CD4-positive, alpha-beta T cell treated with Interleukin-4 for 1 hour (primary cell): ENCODE data around the gene PPP1R1C.
"Not testable (repeated sequence)": the region's sequence is repeated elsewhere in the genome, so short reads cannot be mapped to it uniquely, and the experiment has no call there.

Experiments
- DNase-seq, 2 donors: peaks; one replicate each; pipeline ENCODE4 v3.0.0-alpha.2; 2020 to 2022

Gene PPP1R1C

DNA sequence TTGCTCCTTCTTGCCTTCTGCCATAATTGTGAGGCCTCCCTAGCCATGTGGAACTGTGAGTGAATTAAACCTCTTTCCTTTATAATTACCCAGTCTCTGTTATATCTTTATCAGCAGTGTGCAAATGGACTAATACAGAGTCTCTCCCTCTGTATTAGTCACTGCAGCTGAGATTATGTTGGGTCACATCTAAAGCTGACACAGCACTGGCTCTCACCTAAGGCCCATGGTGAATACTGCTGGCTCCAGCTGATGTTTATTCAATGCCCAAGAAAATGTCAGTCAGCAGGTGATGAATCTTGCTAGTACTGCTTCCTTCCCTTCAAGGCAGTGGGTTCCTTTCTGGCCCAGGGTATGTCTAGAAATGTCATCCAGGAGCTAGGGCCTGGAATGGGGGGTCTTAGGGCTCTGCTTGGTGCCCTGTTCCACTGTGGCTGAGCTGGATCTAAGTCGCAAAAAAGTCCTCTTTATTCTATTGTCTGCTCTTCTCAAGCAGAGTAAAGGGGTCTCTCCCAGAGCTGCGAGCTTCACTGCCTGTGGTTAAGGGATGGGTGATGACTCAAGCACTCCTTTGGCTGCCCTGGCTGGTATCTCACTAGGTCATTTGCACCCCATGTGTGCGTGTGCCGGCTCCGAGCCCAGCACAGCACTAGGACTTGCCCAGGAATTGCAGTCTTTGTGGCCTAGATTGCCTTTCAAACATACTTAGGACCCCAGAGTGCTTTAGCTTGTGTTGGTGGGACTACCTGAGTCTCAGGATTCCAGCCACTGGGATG lies 29.9 kb downstream of the PPP1R1C start:
- DNase-seq = no peak

DNA sequence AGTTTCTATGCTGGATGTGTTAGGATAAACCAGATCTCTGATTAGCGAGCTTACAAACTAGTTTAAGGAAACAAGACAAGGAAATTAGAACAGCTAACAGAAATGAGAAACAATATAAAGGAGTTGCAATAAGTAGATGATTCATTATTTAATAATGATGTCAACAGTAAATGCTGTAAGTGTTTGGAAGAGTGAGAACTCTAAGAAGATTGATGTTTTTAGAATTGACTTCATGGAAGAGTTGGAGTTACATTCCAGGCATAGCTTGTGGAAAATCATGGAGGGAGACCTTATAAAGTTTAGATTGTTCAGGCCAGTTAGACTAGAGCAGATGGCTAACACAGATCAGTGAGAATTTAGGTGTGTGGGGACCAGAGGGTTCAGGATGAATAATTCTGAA lies 32.6 kb downstream of the PPP1R1C start:
- DNase-seq = no peak

DNA sequence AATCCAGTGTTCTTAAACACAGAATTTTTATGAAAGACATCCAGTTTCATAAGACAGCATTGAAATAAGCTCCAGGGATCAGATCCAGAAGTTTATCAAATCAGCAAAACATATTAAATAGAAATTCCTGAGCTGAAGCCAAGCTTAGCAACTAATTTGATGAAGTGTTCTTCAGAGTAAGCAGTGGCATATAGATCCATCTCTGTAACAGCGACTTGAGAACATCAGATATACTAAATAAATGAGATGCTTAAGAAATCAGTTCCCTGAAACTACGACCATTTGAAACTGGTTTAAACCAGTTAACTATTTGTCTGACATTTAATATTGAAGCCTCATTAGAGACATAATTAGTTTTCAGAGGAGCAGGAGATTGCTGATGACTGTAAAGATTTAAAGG lies 34.1 kb downstream of the PPP1R1C start:
- no peak for DNase-seq

DNA sequence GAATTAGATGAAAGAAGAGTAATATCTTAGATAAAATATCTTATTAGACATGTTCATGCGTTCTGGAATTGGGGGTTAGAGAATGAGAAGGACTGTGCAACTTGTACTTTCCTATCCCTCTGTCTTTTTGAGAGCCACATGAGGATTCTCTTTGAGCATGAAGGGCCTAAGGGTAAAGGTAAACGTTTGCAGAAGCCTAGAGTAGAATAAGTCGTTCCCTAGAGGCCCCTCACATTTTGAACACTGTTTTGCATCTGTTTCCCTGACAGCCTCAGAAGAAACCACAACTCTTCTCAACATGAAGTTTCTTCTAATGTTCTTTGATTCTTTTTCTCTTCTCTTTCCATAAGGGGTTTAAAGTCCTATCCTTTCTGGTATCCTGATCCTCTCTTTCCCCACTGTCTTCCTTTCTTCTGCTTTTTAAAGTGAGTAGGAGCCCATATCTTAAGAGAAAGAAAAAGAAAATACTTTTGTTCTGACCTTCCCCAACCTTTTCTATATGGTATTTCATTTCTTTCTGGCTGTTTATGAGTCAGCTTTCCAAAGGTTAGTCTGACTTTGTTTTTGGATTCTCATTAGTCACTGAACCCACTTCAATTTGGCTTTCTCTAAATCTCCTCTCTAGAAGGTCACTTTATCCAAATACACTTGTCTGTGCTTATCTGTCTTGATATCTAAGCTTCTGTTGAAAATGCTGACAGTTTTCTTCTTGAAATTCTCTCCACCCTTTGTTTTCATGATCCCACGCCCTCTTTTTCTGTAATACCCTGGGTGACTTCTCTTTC lies 34.8 kb downstream of the PPP1R1C start:
- DNase-seq = no peak

DNA sequence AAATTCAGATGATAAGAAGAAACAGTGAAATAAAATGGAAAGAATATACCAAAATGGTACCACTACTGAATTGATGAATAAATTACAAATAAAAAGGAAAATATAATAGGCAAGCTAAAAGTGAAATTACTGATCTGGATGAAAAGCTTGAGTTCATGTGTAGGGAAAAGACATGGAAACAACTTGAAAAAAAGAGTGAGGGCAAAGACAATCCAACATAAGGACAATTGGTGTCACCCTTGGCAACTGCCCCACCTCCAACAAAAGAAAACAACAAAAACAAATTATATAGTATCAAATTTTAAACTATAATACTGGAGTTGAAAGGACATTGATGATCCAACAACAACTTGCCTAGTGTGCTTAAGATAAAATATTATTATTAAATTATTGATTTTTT lies 37.6 kb downstream of the PPP1R1C start:
- no peak for DNase-seq

DNA sequence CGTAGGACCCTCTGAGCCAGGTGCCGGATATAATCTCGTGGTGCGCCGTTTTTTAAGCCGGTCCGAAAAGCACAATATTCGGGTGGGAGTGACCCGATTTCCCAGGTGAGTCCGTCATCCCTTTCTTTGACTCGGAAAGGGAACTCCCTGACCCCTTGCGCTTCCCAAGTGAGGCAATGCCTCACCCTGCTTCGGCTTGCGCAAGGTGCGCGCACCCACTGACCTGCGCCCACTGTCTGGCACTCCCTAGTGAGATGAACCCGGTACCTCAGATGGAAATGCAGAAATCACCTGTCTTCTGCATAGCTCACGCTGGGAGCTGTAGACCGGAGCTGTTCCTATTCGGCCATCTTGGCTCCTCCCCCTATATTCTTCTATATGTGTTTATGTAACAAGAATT lies 45.2 kb downstream of the PPP1R1C start:
- not testable (repeated sequence) for DNase-seq

DNA sequence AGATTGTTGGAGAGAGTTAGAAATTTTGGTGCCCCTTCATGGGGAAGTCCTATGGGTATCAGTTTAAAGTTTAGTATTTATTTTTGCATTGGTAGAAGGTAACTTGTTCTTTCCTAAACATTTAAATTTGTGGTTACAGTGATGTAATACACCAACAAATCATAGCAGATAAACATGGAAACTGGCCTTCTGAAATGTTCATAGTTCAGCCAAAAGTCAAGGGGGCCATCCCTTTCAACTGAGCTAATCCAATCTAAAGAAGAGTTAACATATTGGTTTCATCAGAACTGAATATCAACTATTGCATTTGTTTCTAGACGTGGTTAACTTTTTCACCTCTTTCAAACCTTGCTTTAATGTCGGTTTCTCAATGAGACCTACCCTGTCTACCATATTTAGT lies 46.3 kb downstream of the PPP1R1C start:
- no peak for DNase-seq

DNA sequence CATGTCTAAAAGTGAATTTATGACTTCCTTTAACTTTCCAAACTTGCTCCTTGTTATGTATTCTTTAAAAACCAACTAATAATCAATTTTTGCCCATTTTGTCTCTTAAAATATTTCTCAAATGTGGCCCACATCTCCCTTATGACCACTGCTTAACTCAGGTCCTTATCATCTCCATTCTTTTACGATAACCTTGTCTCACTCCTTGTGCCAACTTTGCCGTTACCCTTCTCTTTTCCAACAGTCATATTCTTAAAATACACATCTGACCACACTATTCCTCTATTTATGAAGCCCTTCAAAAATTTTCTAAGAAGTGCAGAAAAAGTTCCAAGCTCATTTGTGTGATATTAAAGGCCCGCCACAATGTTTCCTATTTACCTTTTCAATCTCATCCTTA lies 47.8 kb downstream of the PPP1R1C start:
- DNase-seq = no peak

DNA sequence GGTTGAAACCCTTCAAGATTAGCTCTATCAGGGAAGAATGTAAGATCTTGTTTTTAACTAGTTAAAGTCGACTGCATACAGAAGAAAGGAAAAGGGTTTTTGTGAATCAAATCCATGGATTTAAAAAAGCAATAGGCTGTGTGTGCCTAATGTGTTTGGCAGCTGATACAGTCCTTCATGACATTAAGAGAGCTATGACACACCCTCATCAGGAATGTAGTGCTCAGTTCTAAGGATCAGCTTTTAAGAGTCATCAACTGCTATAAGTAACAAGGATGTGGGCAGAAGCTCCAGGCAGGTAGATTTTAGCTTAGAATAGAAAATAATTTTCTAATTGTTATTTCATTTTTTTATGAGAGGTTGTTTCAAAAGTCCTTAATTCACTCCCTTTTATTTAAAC lies 52.9 kb downstream of the PPP1R1C start:
- no peak for DNase-seq

DNA sequence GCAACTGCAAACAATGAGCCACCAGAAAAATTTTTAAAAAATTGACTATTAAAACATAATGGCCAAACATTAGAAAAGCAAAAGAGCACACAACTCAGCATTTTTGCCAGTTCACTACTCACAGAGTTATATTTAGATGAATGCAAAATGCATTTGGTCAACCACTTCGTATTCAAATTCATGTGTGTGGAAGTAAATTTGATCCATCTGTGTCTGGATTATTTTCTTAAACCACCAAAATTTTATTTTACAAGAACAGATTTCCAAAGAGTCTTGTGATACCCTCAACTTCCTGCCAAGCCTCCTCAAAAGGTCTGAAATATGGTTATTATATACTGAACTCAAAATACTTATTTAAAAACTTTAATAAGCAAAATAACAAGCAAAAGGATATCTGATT lies 57.4 kb downstream of the PPP1R1C start:
- no peak for DNase-seq

DNA sequence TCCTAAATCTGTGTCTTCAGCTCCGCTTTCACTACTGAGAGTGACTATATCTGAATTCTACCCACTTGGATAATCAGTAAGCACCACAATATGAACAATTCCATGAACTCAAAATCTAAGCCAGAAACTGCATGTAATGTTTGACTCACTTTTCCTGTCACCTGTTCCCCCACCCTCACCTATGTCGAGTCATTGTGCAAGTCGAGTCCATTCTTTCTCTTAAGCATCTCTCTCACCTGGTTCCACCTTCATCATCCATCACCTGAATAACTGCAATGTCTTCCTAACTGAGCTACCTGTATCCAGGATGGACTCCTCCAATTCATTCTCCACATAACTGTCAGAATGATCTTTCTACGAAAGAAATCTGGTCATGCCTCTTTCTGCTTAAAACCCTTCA lies 58.2 kb downstream of the PPP1R1C start:
- no peak for DNase-seq

DNA sequence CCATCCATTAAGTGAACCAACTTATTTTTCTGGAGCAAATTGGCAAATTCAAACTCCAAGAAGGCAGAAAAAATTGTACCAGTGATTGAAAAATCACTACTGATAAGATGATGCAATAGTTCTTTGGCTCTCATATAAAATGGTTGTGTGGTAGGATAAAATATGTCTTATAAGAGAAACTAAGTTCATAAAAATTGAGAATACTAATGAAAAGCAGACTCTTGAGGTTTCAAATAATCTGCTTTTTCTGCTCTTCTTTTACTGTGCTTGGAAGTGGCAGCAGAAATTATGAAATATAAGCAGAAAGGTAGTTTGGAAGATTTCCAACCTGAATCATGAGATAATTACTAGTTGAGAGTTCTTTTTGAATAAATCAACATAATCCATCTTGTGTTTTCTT lies 61.9 kb downstream of the PPP1R1C start:
- no peak for DNase-seq

DNA sequence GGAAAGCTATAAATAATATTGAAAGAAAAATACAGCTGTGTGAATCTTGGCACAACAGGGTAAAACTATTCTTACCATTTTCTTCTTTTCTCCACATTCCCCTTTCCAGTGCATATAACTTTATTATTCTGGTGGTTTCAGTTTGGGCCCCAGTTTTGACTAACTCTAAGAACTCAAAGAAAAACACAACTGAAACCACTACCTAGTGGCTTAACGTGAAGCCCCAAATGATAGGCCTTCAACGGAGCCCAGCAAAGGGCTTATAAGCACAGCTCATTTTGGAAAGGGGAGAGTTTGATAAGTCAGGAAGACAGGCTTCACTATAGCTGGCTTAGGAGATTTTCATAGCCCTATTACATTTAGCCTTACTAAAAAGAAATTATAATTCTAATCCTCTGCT lies 62.4 kb downstream of the PPP1R1C start:
- DNase-seq = no peak

DNA sequence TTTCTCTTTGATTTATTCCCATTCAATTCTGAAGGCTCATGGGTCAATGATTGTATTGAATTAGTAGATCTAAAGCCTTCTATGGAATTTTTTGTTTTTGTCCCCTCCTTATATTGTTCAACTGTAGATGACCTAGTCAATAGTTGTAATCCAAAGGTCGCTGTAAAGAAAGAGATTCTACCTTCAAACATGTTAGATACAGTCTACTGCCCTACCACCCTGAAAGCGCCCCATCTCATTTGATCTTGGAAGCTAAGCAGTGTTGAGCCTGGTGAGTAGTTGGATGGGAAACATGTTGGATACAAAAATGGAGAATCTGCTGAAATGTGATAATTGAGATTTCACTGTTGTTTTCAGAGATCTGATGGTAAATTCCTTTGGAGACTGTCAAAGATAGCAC lies 63.0 kb downstream of the PPP1R1C start:
- no peak for DNase-seq

DNA sequence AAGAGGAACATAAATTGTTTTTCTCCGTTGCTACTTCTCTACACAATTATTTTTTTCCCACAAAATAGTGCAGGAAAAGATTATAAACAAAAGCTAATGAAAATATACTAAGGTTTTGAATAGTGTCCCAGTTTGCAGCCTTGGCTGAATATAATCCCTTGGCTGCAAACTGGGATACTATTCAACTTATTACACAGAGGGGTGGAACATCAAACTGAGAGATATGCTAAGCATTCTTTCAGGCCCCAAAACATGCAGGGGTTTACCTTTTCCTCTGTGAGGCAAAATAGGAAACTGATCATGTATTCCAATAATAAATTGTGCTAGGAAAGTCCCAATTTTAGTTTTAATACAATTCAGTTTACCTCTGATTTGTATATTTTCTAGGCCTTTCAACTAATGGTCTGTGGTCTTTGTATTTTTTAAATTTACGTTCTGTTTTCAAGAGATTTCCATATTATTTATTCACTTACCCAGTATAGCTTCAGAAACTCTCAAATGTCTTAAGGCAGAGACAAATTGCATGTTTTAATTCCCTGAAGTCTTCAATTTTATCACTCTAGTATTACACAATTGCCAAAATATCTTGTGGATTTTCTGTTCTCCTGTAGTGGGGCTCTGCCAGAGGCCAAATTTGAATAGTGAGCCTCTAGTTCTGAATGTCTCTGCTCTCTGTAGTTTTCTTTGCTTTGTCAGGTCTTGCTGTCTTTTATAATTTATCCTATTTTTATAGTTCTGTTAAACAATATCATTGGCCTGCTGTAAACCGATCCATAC lies 63.9 kb downstream of the PPP1R1C start:
- DNase-seq = no peak

DNA sequence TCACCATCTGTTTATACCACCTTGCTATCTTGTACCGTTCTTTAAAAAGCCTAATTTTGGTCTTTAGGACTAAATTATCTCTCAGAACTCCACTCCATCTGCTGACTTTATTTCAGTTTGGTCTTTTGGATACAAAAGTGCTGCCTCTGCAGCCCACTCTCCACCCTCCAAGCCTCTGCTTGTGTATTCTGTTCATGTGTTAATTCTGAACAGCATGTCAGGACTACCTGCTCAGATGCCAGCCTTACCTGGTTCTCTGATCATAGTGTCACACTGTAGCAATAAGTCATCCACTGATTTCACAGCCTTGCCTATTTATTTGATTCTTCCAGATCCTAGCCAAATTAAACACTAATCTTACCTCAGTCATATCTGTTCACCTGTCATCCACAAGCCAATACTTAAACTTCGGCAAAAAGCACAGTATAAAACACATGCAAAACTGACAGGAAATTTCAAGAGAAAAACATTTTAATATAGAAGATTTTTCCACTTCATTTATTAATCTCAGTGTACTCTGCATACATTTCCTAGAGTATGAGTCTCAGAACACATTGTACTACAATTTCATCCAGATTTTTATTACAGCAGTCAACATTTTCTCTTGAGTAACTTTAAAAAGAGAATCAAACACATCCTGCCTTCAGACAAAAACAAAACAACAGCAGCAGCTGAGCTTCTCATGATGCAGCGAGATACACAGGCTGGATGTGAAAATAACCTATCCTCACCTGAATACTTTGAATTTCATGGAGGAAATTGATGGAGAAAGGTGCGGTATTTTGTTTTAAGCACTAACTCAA lies 64.9 kb downstream of the PPP1R1C start:
- no peak for DNase-seq

DNA sequence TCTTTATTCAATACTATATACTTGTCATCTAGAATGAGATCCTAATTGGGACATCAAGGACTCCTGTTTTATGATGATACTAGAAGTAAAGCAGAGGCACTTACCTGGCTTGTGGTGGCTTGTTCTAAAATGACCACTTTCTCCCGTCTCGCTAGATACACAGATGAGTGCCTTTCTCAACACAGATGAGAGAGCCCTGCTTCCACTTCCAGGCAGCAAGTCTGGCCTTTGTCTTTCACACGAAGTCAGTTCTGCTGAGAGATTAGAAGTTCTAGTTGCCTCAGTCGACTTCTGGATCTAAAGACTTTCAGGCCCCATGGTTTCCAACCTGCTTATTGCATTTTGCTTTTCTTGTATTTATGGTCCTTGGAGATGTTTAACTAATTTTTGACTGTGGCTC lies 70.3 kb downstream of the PPP1R1C start:
- no peak for DNase-seq

DNA sequence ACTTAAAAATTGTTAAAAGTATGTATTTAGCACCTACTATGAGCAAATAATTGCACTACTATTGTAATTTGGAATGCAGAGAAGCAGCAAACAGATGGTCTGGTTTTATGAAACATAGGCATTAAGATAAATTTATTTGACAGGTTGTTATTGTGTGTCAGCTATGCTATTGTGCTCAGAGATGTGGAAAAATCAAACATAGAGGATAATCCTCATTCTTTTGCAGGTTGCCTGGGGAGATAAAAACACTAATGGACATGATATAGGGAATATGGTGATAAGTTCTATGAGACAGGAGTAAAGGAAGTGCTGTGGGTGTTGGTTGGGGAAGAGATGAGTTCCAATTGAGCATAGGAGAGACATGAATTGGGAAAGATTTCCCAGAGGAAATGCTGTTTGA lies 71.3 kb downstream of the PPP1R1C start:
- DNase-seq = no peak

DNA sequence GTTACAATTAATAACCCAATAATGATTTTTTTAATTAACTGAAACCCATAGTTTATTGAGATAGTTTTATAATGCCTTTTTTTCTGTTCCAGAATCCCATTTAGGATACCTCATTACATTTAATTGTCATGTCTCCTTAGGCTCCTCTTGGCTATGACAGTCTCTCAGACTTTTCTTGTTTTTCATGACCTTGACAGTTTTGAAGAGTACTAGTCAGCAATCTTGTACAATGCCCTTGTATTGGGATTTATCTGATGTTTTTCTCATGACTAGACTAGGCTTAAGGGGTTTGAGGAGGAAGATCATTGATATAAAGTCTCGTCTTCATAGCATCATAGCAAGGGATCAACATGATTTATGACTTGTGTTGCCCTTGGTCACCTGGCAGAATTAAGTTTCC lies 72.4 kb downstream of the PPP1R1C start:
- DNase-seq = no peak

DNA sequence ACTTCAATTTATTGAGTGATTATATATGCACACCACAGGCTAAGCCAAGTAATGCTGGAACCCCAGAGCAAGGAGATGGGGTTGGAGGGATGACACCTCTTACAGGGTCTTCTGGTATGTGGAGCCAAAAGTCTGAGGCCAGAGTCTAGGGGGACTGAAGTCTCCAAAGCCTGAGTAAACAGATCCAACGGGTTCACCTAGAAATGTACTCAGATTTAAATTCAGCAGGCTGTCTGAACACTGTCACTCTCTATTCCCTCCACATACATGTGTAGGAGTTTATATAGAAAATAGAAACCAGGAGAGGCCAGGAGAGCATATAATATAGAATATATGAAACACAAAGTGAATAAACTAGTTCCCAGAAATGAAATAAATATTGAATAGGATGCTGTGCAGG lies 76.1 kb downstream of the PPP1R1C start:
- no peak for DNase-seq

DNA sequence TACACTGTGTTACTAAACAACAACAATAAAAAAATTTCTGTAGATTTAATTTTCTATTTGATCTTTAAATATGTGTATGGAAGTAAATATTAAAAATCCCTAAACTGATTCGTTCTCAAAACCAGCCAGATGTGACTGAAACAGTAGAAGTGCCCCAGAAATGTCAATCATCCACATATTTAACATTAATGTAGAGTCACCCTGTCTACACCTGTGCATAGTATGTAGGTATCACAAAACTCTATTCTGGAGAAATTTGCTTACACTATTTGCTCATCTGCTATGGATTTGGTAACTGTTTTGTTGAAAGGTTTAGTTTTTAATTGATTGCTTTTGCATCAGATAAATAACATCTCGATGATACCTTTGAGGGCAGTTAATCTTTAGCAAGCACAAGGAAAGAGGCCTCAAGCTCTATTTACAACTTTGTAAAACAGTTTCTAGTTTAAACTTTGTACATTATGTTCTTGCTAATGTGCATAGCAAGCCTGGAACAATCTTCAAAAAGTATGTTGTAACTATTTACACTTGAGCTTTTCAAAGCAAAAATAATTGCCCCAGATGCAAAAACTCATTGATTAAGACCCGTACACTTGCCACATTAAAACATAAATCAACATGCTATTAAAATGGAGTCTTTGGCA lies 76.8 kb downstream of the PPP1R1C start:
- no peak for DNase-seq

DNA sequence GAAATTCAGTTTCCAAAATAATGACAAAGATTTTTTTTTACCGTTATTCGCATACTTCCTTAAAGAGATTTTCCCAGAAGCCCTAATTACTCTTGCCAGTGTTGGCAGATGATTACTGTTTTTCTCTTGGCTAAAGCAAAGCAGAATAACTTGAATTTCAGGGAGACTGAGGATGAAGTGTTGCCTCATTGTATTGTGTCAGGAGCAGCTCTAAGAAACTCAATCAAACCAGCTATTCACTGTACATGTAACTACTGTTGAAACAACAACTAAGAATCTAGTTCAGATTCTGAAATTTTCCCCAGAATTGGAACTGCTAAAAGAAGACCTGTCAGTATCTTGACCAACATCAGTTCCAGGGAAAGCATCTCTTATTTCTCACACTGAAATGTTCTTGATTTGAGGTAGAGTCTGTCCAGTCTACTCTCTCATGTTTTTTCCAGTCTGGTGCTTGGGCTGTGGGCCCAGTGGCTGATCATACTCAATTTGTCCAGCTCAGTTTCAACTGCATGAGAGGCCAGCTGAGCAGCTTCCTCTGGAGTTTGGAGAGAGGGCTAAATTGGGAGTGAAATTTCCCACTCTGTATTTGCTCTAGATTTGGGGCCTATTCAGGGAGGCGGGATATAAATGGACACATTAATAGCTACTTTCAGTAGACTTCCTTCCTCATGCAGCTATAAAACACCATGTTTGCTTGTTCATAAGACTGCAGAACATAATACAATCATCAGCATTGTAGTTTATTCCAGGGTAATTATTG lies 78.5 kb downstream of the PPP1R1C start:
- no peak for DNase-seq
